Natural killer cell treated with Interleukin-12 subunit alpha and Interleukin-12 subunit beta and Interleukin-15 and Interleukin-18, amount 100 ng/mL, for 72 hours (primary cell): ENCODE results near the gene ADIPOR2. TPM values are rescaled to one million over a fixed set of nuclear protein-coding genes. Genes with fewer than 3 reads are reported as not detected.

Experiments
- ATAC-seq, 2 donors: fragments of 150-1000 bp; cut with Tn5 transposase in 1 of 2; sonication (Bioruptor Pico), chemical (Tn5 transposase) in 1 of 2; 2 replicates each; pipeline ENCODE4 v1.10.0; 2021
- DNase-seq: peaks from one replicate; pipeline ENCODE4 v3.0.0; 2022; ENCODE audit warnings: low spot score
- H3K27ac Mint-ChIP-seq, 2 donors: 1 replicate in 1 of 2; 2 replicates in 1 of 2; pipeline ENCODE4 v1.8.0; 2022; ENCODE audit warnings: mixed read lengths in 2 of 2, mild to moderate bottlenecking in 1 of 2, moderate library complexity in 1 of 2
- H3K27me3 Mint-ChIP-seq, 2 donors: 1 replicate in 1 of 2; 2 replicates in 1 of 2; pipeline ENCODE4 v1.8.0; 2022; ENCODE audit warnings: mixed read lengths in 2 of 2
- H3K36me3 Mint-ChIP-seq: one replicate; pipeline ENCODE4 v1.8.0; 2022; ENCODE audit warnings: mixed read lengths
- H3K4me1 Mint-ChIP-seq, 2 donors: 1 replicate in 1 of 2; 2 replicates in 1 of 2; pipeline ENCODE4 v1.8.0; 2022; ENCODE audit warnings: low read depth in 2 of 2, mixed read lengths in 2 of 2, mild to moderate bottlenecking in 1 of 2
- H3K4me3 Mint-ChIP-seq: one replicate; pipeline ENCODE4 v1.8.0; 2022; ENCODE audit warnings: mixed read lengths
- H3K9me3 Mint-ChIP-seq: 2 replicates; pipeline ENCODE4 v1.8.0; 2022; ENCODE audit warnings: mixed read lengths
- total RNA-seq, 2 donors: library from RNA; stranded (reverse); gene quantifications; one replicate each; pipeline ENCODE4 v1.2.3, GENCODE V29; 2022

The ADIPOR2 gene
- total RNA-seq, 2 donors from 2014 or later = 72.5 to 74.5 TPM

- Mint-ChIP-seq H3K4me1 (peaks cover 42 to 49% of the 10 kb centered on the region in 2 donors), H3K27me3 (no peaks in the 10 kb centered on the region), H3K9me3 (no peaks in the 10 kb centered on the region), H3K4me3 (peak overlapping the region; percentile 5), H3K36me3 (peaks cover 6% of the 10 kb centered on the region), H3K27ac (peak overlapping the region; percentile 4 to 65)
- ATAC-seq (no peak), DNase-seq (no peak)
Observed at GRCh38 chr12:1741154-1741949, 50.5 kb downstream of the ADIPOR2 start.

GRCh38 chr12:1744932-1745331 is 54.1 kb downstream of the ADIPOR2 start:
- ATAC-seq = no peak
- H3K9me3 Mint-ChIP-seq = no peaks in the 10 kb centered on the region
- no peaks in the 10 kb centered on the region for H3K27me3 Mint-ChIP-seq
- no peak overlapping the region for H3K4me3 Mint-ChIP-seq
- H3K27ac Mint-ChIP-seq = no peak overlapping the region
- DNase-seq = no peak
- H3K4me1 Mint-ChIP-seq = peaks cover 28 to 30% of the 10 kb centered on the region in 2 donors
- H3K36me3 Mint-ChIP-seq = peaks cover 29% of the 10 kb centered on the region

GRCh38 chr12:1747609-1748008 is 56.7 kb downstream of the ADIPOR2 start:
- Mint-ChIP-seq H3K4me1 (peaks cover 7 to 12% of the 10 kb centered on the region in 2 donors), H3K9me3 (no peaks in the 10 kb centered on the region), H3K36me3 (peaks cover 29% of the 10 kb centered on the region), H3K27me3 (no peaks in the 10 kb centered on the region), H3K27ac (no peak overlapping the region), H3K4me3 (no peak overlapping the region)
- ATAC-seq (no peak), DNase-seq (no peak)

GRCh38 chr12:1749019-1749418 is 58.1 kb downstream of the ADIPOR2 start:
- DNase-seq = no peak
- Mint-ChIP-seq H3K27me3 (no peaks in the 10 kb centered on the region), H3K36me3 (peaks cover 29% of the 10 kb centered on the region), H3K27ac (no peak overlapping the region), H3K4me3 (no peak overlapping the region), H3K9me3 (no peaks in the 10 kb centered on the region), H3K4me1 (peaks cover 12% of the 10 kb centered on the region in 2 donors)
- no peak for ATAC-seq

- Mint-ChIP-seq H3K9me3 (no peaks in the 10 kb centered on the region), H3K27me3 (no peaks in the 10 kb centered on the region), H3K36me3 (peaks cover 29% of the 10 kb centered on the region), H3K4me1 (peaks cover 12 to 15% of the 10 kb centered on the region in 2 donors), H3K4me3 (no peak overlapping the region), H3K27ac (no peak overlapping the region)
- ATAC-seq = no peak
- DNase-seq = no peak
Observed at GRCh38 chr12:1750300-1750699, 59.4 kb downstream of the ADIPOR2 start.

- Mint-ChIP-seq H3K27me3 (no peaks in the 10 kb centered on the region), H3K27ac (no peak overlapping the region), H3K4me3 (no peak overlapping the region), H3K36me3 (peaks cover 10% of the 10 kb centered on the region), H3K9me3 (no peaks in the 10 kb centered on the region), H3K4me1 (peaks cover 21 to 22% of the 10 kb centered on the region in 2 donors)
- DNase-seq (no peak), ATAC-seq (no peak)
Observed at GRCh38 chr12:1758376-1758775, 67.5 kb downstream of the ADIPOR2 start.

GRCh38 chr12:1758887-1759286 is 68.0 kb downstream of the ADIPOR2 start:
- ATAC-seq = no peak
- H3K36me3 Mint-ChIP-seq = peaks cover 10% of the 10 kb centered on the region

GRCh38 chr12:1760566-1761382 is 69.9 kb downstream of the ADIPOR2 start:
- Mint-ChIP-seq H3K27ac (peak overlapping the region in 1 of 2 donors; percentile 82), H3K4me3 (no peak overlapping the region), H3K36me3 (peaks cover 10% of the 10 kb centered on the region), H3K9me3 (no peaks in the 10 kb centered on the region), H3K27me3 (no peaks in the 10 kb centered on the region), H3K4me1 (peaks cover 21 to 27% of the 10 kb centered on the region in 2 donors)
- no peak for ATAC-seq
- no peak for DNase-seq

More at GRCh38 chr12:1758887-1759286, 68.0 kb downstream of the ADIPOR2 start:
- Mint-ChIP-seq H3K9me3 (no peaks in the 10 kb centered on the region), H3K4me3 (no peak overlapping the region), H3K4me1 (peaks cover 21 to 22% of the 10 kb centered on the region in 2 donors), H3K27me3 (no peaks in the 10 kb centered on the region), H3K27ac (peak overlapping the region in 1 of 2 donors; percentile 31)
- DNase-seq = no peak

GRCh38 chr12:1761857-1762256 is 71.0 kb downstream of the ADIPOR2 start:
- peak overlapping the region in 1 of 2 donors; percentile 43 for H3K27ac Mint-ChIP-seq
- no peaks in the 10 kb centered on the region for H3K9me3 Mint-ChIP-seq
- H3K4me3 Mint-ChIP-seq = no peak overlapping the region
- DNase-seq = no peak
- peaks cover 21 to 25% of the 10 kb centered on the region in 2 donors for H3K4me1 Mint-ChIP-seq
- H3K27me3 Mint-ChIP-seq = no peaks in the 10 kb centered on the region
- no peak for ATAC-seq
- peaks cover 4% of the 10 kb centered on the region for H3K36me3 Mint-ChIP-seq

- Mint-ChIP-seq H3K27me3 (no peaks in the 10 kb centered on the region), H3K9me3 (no peaks in the 10 kb centered on the region), H3K4me1 (peaks cover 21 to 27% of the 10 kb centered on the region in 2 donors), H3K36me3 (peaks cover 4% of the 10 kb centered on the region), H3K4me3 (no peak overlapping the region), H3K27ac (no peak overlapping the region)
- no peak for DNase-seq
- no peak for ATAC-seq
Observed at GRCh38 chr12:1763153-1763552, 72.3 kb downstream of the ADIPOR2 start.

GRCh38 chr12:1766110-1766509 is 75.2 kb downstream of the ADIPOR2 start:
- H3K4me1 Mint-ChIP-seq = peaks cover 14 to 22% of the 10 kb centered on the region in 2 donors
- H3K27me3 Mint-ChIP-seq = no peaks in the 10 kb centered on the region
- H3K27ac Mint-ChIP-seq = no peak overlapping the region
- no peak for DNase-seq
- no peaks in the 10 kb centered on the region for H3K36me3 Mint-ChIP-seq
- H3K4me3 Mint-ChIP-seq = no peak overlapping the region
- no peak for ATAC-seq
- H3K9me3 Mint-ChIP-seq = no peaks in the 10 kb centered on the region

GRCh38 chr12:1767407-1768090 is 76.7 kb downstream of the ADIPOR2 start:
- ATAC-seq = no peak
- no peak overlapping the region for H3K27ac Mint-ChIP-seq
- no peaks in the 10 kb centered on the region for H3K36me3 Mint-ChIP-seq
- no peaks in the 10 kb centered on the region for H3K9me3 Mint-ChIP-seq
- DNase-seq = no peak
- no peaks in the 10 kb centered on the region for H3K27me3 Mint-ChIP-seq
- H3K4me3 Mint-ChIP-seq = no peak overlapping the region
- H3K4me1 Mint-ChIP-seq = peaks cover 4 to 15% of the 10 kb centered on the region in 2 donors

- H3K27ac Mint-ChIP-seq = no peak overlapping the region
- H3K27me3 Mint-ChIP-seq = no peaks in the 10 kb centered on the region
- no peak for DNase-seq
- no peaks in the 10 kb centered on the region for H3K9me3 Mint-ChIP-seq
- H3K4me1 Mint-ChIP-seq = peaks cover 0 to 17% of the 10 kb centered on the region in 2 donors
- ATAC-seq = no peak
- H3K36me3 Mint-ChIP-seq = peaks cover 2% of the 10 kb centered on the region
- H3K4me3 Mint-ChIP-seq = no peak overlapping the region
Observed at GRCh38 chr12:1768615-1769014, 77.7 kb downstream of the ADIPOR2 start.
